Trophoblast cell (in vitro differentiated cells and primary cell): Measurements from ENCODE around the gene GPR68.

ENCODE experiments used
- DNase-seq, 2 donors: peaks; one replicate each; pipeline ENCODE4 v3.0.0-alpha.2; 2016
- H2AFZ ChIP-seq: 2 replicates; pipeline ENCODE4 v1.6.1; 2013; ENCODE audit warnings: low read length, moderate library complexity, mild to moderate bottlenecking; ENCODE audit not compliant: insufficient read depth, poor library complexity
- H2AK5ac ChIP-seq: 2 replicates; pipeline ENCODE4 v1.6.1; 2013; ENCODE audit warnings: mild to moderate bottlenecking, low read length
- H2BK120ac ChIP-seq: 2 replicates; pipeline ENCODE4 v1.6.1; 2013; ENCODE audit warnings: low read length, mild to moderate bottlenecking, moderate library complexity; ENCODE audit not compliant: insufficient read depth, poor library complexity
- H2BK12ac ChIP-seq: 2 replicates; pipeline ENCODE4 v1.6.1; 2013; ENCODE audit warnings: mild to moderate bottlenecking, low read length, moderate library complexity
- H2BK5ac ChIP-seq: 2 replicates; pipeline ENCODE4 v1.6.1; 2013; ENCODE audit warnings: low read length, low read depth, moderate library complexity, mild to moderate bottlenecking; ENCODE audit not compliant: poor library complexity
- H3K14ac ChIP-seq: 2 replicates; pipeline ENCODE4 v1.6.1; 2013; ENCODE audit warnings: mild to moderate bottlenecking, low read length
- H3K18ac ChIP-seq: 2 replicates; pipeline ENCODE4 v1.6.1; 2013; ENCODE audit warnings: mild to moderate bottlenecking, low read length
- H3K23ac ChIP-seq: 2 replicates; pipeline ENCODE4 v1.6.1; 2013; ENCODE audit warnings: low read length
- H3K27ac ChIP-seq: 2 replicates; pipeline ENCODE4 v1.5.1; 2013; ENCODE audit warnings: low read depth, mild to moderate bottlenecking, inconsistent platforms, low read length, moderate library complexity
- H3K27me3 ChIP-seq: 2 replicates; pipeline ENCODE4 v1.6.1; 2013; ENCODE audit warnings: inconsistent platforms, mild to moderate bottlenecking, low read length, moderate library complexity; ENCODE audit not compliant: insufficient read depth
- H3K36me3 ChIP-seq, 2 experiments: 1 replicate in 1 of 2; 2 replicates in 1 of 2; pipeline ENCODE4 v1.6.1; 2013; ENCODE audit warnings: low read length in 2 of 2, mild to moderate bottlenecking in 2 of 2, moderate library complexity in 1 of 2; ENCODE audit not compliant: insufficient read depth in 2 of 2, control insufficient read depth in 1 of 2
- H3K4ac ChIP-seq: 2 replicates; pipeline ENCODE4 v1.6.1; 2013; ENCODE audit warnings: low read depth, mild to moderate bottlenecking, low read length, moderate library complexity
- H3K4me1 ChIP-seq, 2 experiments: 1 replicate in 1 of 2; 2 replicates in 1 of 2; pipeline ENCODE4 v1.6.1; 2013; ENCODE audit warnings: low read length in 2 of 2, mild to moderate bottlenecking in 2 of 2, moderate library complexity in 1 of 2; ENCODE audit not compliant: insufficient read depth in 2 of 2, control insufficient read depth in 1 of 2
- H3K4me2 ChIP-seq: 2 replicates; pipeline ENCODE4 v1.6.1; 2013; ENCODE audit warnings: inconsistent platforms, mild to moderate bottlenecking, low read length, moderate library complexity
- H3K4me3 ChIP-seq: 2 replicates; pipeline ENCODE4 v1.5.1; 2013; ENCODE audit warnings: mild to moderate bottlenecking, low read depth, low read length, inconsistent platforms
- H3K79me1 ChIP-seq: one replicate; pipeline ENCODE4 v1.6.1; 2013; ENCODE audit warnings: low read length
- H3K79me2 ChIP-seq: 2 replicates; pipeline ENCODE4 v1.6.1; 2013; ENCODE audit warnings: low read length, mild to moderate bottlenecking; ENCODE audit not compliant: control insufficient read depth, insufficient read depth, poor library complexity
- H3K9ac ChIP-seq: 2 replicates; pipeline ENCODE4 v1.6.1; 2013; ENCODE audit warnings: mild to moderate bottlenecking, low read length
- H3K9me3 ChIP-seq: 2 replicates; pipeline ENCODE4 v1.6.1; 2013; ENCODE audit warnings: low read depth, mild to moderate bottlenecking, control low read depth, inconsistent platforms, low read length; ENCODE audit not compliant: insufficient read depth
- H4K12ac ChIP-seq: 2 replicates; pipeline ENCODE4 v1.6.1; 2013; ENCODE audit warnings: low read depth, mild to moderate bottlenecking, low read length, moderate library complexity
- H4K8ac ChIP-seq: 2 replicates; pipeline ENCODE4 v1.6.1; 2013; ENCODE audit warnings: low read depth, mild to moderate bottlenecking, low read length, moderate library complexity
- H4K91ac ChIP-seq: one replicate; pipeline ENCODE4 v1.6.1; 2013; ENCODE audit warnings: low read depth, mild to moderate bottlenecking, low read length, moderate library complexity
- WGBS: extraction: QIAGEN DNeasy Blood & Tissue Kit; methylation state at CpG from one replicate; pipeline ENCODE4 v1.1.7; 2013; ENCODE audit warnings: missing lambda C conversion rate; ENCODE audit not compliant: insufficient read length, insufficient coverage; ENCODE audit errors: extremely low coverage; 5-methylcytosine and 5-hydroxymethylcytosine counted together

GPR68 gene

GRCh38 chr14:91291786-91292405 is 47.4 kb upstream of the GPR68 start:
- H3K79me1 ChIP-seq, result no peaks in the 10 kb centered on the region
- H4K91ac ChIP-seq, result no peak overlapping the region
- no peak overlapping the region for H3K4me2 ChIP-seq
- peaks cover 3 to 5% of the 10 kb centered on the region in 2 experiments for H3K36me3 ChIP-seq
- no peak overlapping the region for H2BK120ac ChIP-seq
- no peak for DNase-seq
- H3K4ac ChIP-seq, result no peak overlapping the region
- no peak overlapping the region for H3K9ac ChIP-seq
- no peaks in the 10 kb centered on the region for H3K79me2 ChIP-seq
- no peak overlapping the region for H2BK12ac ChIP-seq
- H3K27me3 ChIP-seq, result no peaks in the 10 kb centered on the region
- H3K4me3 ChIP-seq, result no peak overlapping the region
- H3K9me3 ChIP-seq, result no peaks in the 10 kb centered on the region
- H3K27ac ChIP-seq, result no peak overlapping the region
- H2AFZ ChIP-seq, result no peak overlapping the region
- H2AK5ac ChIP-seq, result no peak overlapping the region
- no peak overlapping the region for H2BK5ac ChIP-seq
- no peak overlapping the region for H4K12ac ChIP-seq
- no CpG with 5 or more reads among the region's 21 CpGs for WGBS
- H3K23ac ChIP-seq, result no peak overlapping the region
- H3K18ac ChIP-seq, result no peak overlapping the region
- H4K8ac ChIP-seq, result no peak overlapping the region
- H3K14ac ChIP-seq, result no peak overlapping the region
- H3K4me1 ChIP-seq, result peaks cover 6 to 7% of the 10 kb centered on the region in 2 experiments

- no peak overlapping the region for H2AFZ ChIP-seq
- no peak overlapping the region for H2BK12ac ChIP-seq
- peaks cover 3 to 5% of the 10 kb centered on the region in 2 experiments for H3K36me3 ChIP-seq
- no peaks in the 10 kb centered on the region for H3K79me2 ChIP-seq
- no peak overlapping the region for H2BK5ac ChIP-seq
- no peak overlapping the region for H3K23ac ChIP-seq
- H4K12ac ChIP-seq, result no peak overlapping the region
- no peaks in the 10 kb centered on the region for H3K9me3 ChIP-seq
- H3K4me1 ChIP-seq, result no peaks in the 10 kb centered on the region
- H3K18ac ChIP-seq, result no peak overlapping the region
- no peak overlapping the region for H3K4me3 ChIP-seq
- WGBS, result no CpG with 5 or more reads among the region's 10 CpGs
- no peak overlapping the region for H2BK120ac ChIP-seq
- H3K79me1 ChIP-seq, result no peaks in the 10 kb centered on the region
- H3K4me2 ChIP-seq, result no peak overlapping the region
- DNase-seq, result no peak
- no peak overlapping the region for H3K14ac ChIP-seq
- H2AK5ac ChIP-seq, result no peak overlapping the region
- H3K27me3 ChIP-seq, result no peaks in the 10 kb centered on the region
- H3K27ac ChIP-seq, result no peak overlapping the region
- H4K91ac ChIP-seq, result no peak overlapping the region
- H3K4ac ChIP-seq, result no peak overlapping the region
- no peak overlapping the region for H3K9ac ChIP-seq
- H4K8ac ChIP-seq, result no peak overlapping the region
Observed at GRCh38 chr14:91290986-91291385, 46.5 kb upstream of the GPR68 start.

GRCh38 chr14:91289464-91289863 is 45.0 kb upstream of the GPR68 start:
- no peak overlapping the region for H3K27ac ChIP-seq
- H2BK120ac ChIP-seq, result no peak overlapping the region
- no peak overlapping the region for H2BK12ac ChIP-seq
- H3K14ac ChIP-seq, result no peak overlapping the region
- no peak overlapping the region for H3K4ac ChIP-seq
- H2BK5ac ChIP-seq, result no peak overlapping the region
- no peaks in the 10 kb centered on the region for H3K9me3 ChIP-seq
- DNase-seq, result no peak
- H4K8ac ChIP-seq, result no peak overlapping the region
- H3K27me3 ChIP-seq, result no peaks in the 10 kb centered on the region
- H3K18ac ChIP-seq, result no peak overlapping the region
- H3K9ac ChIP-seq, result no peak overlapping the region
- peaks cover 3 to 5% of the 10 kb centered on the region in 2 experiments for H3K36me3 ChIP-seq
- no peak overlapping the region for H2AK5ac ChIP-seq
- peaks cover under 1% of the 10 kb centered on the region for H3K79me1 ChIP-seq
- H2AFZ ChIP-seq, result no peak overlapping the region
- no peak overlapping the region for H3K23ac ChIP-seq
- no peak overlapping the region for H3K4me2 ChIP-seq
- H3K79me2 ChIP-seq, result peaks cover under 1% of the 10 kb centered on the region
- H3K4me3 ChIP-seq, result no peak overlapping the region
- no peak overlapping the region for H4K12ac ChIP-seq
- WGBS, result no CpG with 5 or more reads among the region's 4 CpGs
- H3K4me1 ChIP-seq, result peaks cover 5% of the 10 kb centered on the region in 2 experiments
- H4K91ac ChIP-seq, result no peak overlapping the region

GRCh38 chr14:91288876-91289275 is 44.4 kb upstream of the GPR68 start:
- no peak overlapping the region for H4K12ac ChIP-seq
- DNase-seq, result no peak

More at GRCh38 chr14:91288876-91289275, 44.4 kb upstream of the GPR68 start:
- Histone ChIP-seq H3K14ac (no peak overlapping the region), H2AFZ (no peak overlapping the region), H3K36me3 (peaks cover 3 to 5% of the 10 kb centered on the region in 2 experiments), H3K27me3 (no peaks in the 10 kb centered on the region), H3K79me1 (peaks cover 3% of the 10 kb centered on the region), H3K4me1 (peaks cover 7 to 8% of the 10 kb centered on the region in 2 experiments), H3K79me2 (peaks cover 1% of the 10 kb centered on the region), H3K4me3 (no peak overlapping the region), H3K27ac (no peak overlapping the region), H3K18ac (no peak overlapping the region), H4K8ac (no peak overlapping the region), H3K9me3 (no peaks in the 10 kb centered on the region), H3K9ac (no peak overlapping the region), H4K91ac (no peak overlapping the region), H3K4ac (no peak overlapping the region), H3K4me2 (no peak overlapping the region), H3K23ac (no peak overlapping the region), H2AK5ac (no peak overlapping the region), H2BK5ac (no peak overlapping the region), H2BK120ac (no peak overlapping the region), H2BK12ac (no peak overlapping the region)
- no CpG with 5 or more reads among the region's 28 CpGs for WGBS
